Activated naive CD8-positive, alpha-beta T cell treated with anti-CD3 and anti-CD28 coated beads for 36 hours (primary cell): ENCODE results near the gene SYT2. TPM values are rescaled to one million over a fixed set of nuclear protein-coding genes. Genes with fewer than 3 reads are reported as not detected.

ENCODE experiments used
- DNase-seq: peaks from one replicate; pipeline ENCODE4 v3.0.0; 2021
- H3K27ac Mint-ChIP-seq: one replicate; pipeline ENCODE4 v1.8.0; 2022; ENCODE audit warnings: mild to moderate bottlenecking, moderate library complexity, mixed read lengths
- H3K27me3 Mint-ChIP-seq: one replicate; pipeline ENCODE4 v1.8.0; 2022; ENCODE audit warnings: mild to moderate bottlenecking, mixed read lengths
- H3K36me3 Mint-ChIP-seq: one replicate; pipeline ENCODE4 v1.8.0; 2021; ENCODE audit warnings: mild to moderate bottlenecking, mixed read lengths
- H3K4me1 Mint-ChIP-seq: one replicate; pipeline ENCODE4 v1.8.0; 2021; ENCODE audit warnings: mixed read lengths
- H3K4me3 Mint-ChIP-seq: one replicate; pipeline ENCODE4 v1.8.0; 2022; ENCODE audit warnings: mild to moderate bottlenecking, moderate library complexity, mixed read lengths
- H3K9me3 Mint-ChIP-seq: one replicate; pipeline ENCODE4 v1.8.0; 2022; ENCODE audit warnings: mixed read lengths
- total RNA-seq, 2 experiments: library from RNA; stranded (reverse); gene quantifications; one replicate each; pipeline ENCODE4 v1.2.3, GENCODE V29; 2021

SYT2 gene
- total RNA-seq, 2 experiments from 2014 or later, result not detected

GRCh38 chr1:202673531-202673930 is 36.7 kb downstream of the SYT2 start:
- peaks cover 11% of the 10 kb centered on the region for H3K9me3 Mint-ChIP-seq
- H3K27ac Mint-ChIP-seq, result no peak overlapping the region
- DNase-seq, result no peak
- no peak overlapping the region for H3K4me3 Mint-ChIP-seq
- H3K27me3 Mint-ChIP-seq, result peaks cover 9% of the 10 kb centered on the region
- peaks cover 2% of the 10 kb centered on the region for H3K36me3 Mint-ChIP-seq
- H3K4me1 Mint-ChIP-seq, result no peaks in the 10 kb centered on the region

- no peaks in the 10 kb centered on the region for H3K4me1 Mint-ChIP-seq
- H3K27me3 Mint-ChIP-seq, result peaks cover 5% of the 10 kb centered on the region
- H3K27ac Mint-ChIP-seq, result no peak overlapping the region
- no peaks in the 10 kb centered on the region for H3K36me3 Mint-ChIP-seq
- H3K9me3 Mint-ChIP-seq, result peaks cover 2% of the 10 kb centered on the region
- DNase-seq, result no peak
- no peak overlapping the region for H3K4me3 Mint-ChIP-seq
These were observed 38.9 kb downstream of the SYT2 start for GRCh38 chr1:202671399-202671798.

- Mint-ChIP-seq H3K4me3 (no peak overlapping the region), H3K36me3 (no peaks in the 10 kb centered on the region)
These were observed 44.8 kb downstream of the SYT2 start for GRCh38 chr1:202665417-202665816.

DNA sequence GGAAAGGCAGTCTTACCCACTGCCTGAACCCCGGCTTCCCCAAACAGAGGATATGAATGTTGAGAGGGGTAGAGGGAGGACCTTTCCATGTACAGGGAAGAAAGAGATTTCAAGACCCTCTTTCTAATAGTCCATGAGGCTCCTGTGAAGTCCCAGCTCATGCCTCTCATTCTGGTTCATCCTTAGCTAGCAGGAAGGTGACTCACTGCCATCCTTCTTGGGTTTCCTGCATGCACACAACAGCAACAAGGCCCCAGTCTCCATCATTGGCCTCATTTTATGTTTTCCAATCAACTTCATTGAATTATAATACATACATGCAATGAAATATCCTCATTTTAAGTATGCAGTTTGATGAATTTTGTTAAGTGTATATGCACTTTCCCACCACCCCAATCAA is 46.2 kb downstream of the SYT2 start:
- DNase-seq, result no peak
- Mint-ChIP-seq H3K4me1 (no peaks in the 10 kb centered on the region), H3K27ac (no peak overlapping the region), H3K9me3 (no peaks in the 10 kb centered on the region), H3K4me3 (no peak overlapping the region), H3K36me3 (no peaks in the 10 kb centered on the region), H3K27me3 (peaks cover 13% of the 10 kb centered on the region)

More at GRCh38 chr1:202665417-202665816, 44.8 kb downstream of the SYT2 start:
- no peak for DNase-seq
- H3K27me3 Mint-ChIP-seq, result peaks cover 13% of the 10 kb centered on the region
- H3K9me3 Mint-ChIP-seq, result no peaks in the 10 kb centered on the region
- no peak overlapping the region for H3K27ac Mint-ChIP-seq
- no peaks in the 10 kb centered on the region for H3K4me1 Mint-ChIP-seq

DNA sequence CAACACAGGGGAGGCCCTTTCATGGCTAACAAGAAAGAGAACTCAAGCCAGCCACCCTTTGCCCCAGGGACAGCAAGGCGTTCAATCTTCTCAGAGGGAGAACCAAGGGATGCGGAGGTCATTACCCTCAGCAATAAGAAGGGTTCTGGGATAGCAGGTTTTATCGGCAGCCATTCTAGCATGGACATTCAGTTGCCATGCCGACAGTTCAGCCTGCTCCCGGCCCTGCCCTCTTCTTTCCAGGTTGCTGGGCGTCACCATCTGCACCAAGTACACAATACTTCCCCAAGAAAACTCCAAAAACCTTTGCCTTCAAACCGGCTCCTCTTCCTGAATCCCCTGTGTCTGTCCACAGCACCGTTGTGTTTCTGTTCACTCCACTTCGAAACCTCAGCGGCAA is 47.1 kb downstream of the SYT2 start:
- DNase-seq, result no peak
- Mint-ChIP-seq H3K27me3 (peaks cover 13% of the 10 kb centered on the region), H3K4me1 (no peaks in the 10 kb centered on the region), H3K4me3 (no peak overlapping the region), H3K27ac (no peak overlapping the region), H3K9me3 (no peaks in the 10 kb centered on the region), H3K36me3 (no peaks in the 10 kb centered on the region)

GRCh38 chr1:202662081-202662480 is 48.2 kb downstream of the SYT2 start:
- H3K27ac Mint-ChIP-seq, result no peak overlapping the region

GRCh38 chr1:202661136-202661845 is 49.0 kb downstream of the SYT2 start:
- no peak for DNase-seq
- Mint-ChIP-seq H3K4me3 (no peak overlapping the region), H3K4me1 (no peaks in the 10 kb centered on the region), H3K36me3 (no peaks in the 10 kb centered on the region), H3K27ac (no peak overlapping the region), H3K9me3 (no peaks in the 10 kb centered on the region), H3K27me3 (peaks cover 20% of the 10 kb centered on the region)

More at GRCh38 chr1:202662081-202662480, 48.2 kb downstream of the SYT2 start:
- Mint-ChIP-seq H3K27me3 (peaks cover 16% of the 10 kb centered on the region), H3K4me1 (no peaks in the 10 kb centered on the region), H3K4me3 (no peak overlapping the region), H3K36me3 (no peaks in the 10 kb centered on the region), H3K9me3 (no peaks in the 10 kb centered on the region)
- no peak for DNase-seq

GRCh38 chr1:202659974-202660373 is 50.3 kb downstream of the SYT2 start:
- DNase-seq, result no peak
- Mint-ChIP-seq H3K9me3 (no peaks in the 10 kb centered on the region), H3K27me3 (peaks cover 25% of the 10 kb centered on the region), H3K4me3 (no peak overlapping the region), H3K36me3 (no peaks in the 10 kb centered on the region), H3K27ac (no peak overlapping the region), H3K4me1 (no peaks in the 10 kb centered on the region)

DNA sequence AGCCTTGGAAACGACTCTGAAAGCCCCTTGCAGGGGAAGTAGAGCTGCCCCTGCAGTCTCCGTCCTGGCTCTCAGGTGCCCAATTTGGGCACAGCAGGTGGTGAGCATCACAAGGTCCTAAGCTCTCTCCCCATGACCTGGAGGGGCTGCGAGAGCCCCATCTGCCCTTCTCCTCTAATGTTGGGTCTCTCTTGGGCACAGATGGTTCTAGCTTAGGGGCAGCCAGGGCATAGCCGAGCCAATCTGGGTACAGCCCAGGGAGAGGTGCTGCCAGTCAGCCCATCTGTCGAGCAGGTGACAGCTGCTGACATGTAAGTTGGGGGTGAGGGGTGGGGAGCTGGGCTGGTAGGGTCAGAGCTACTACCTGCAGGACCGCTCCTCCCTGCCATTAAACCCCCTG is 50.7 kb downstream of the SYT2 start:
- Mint-ChIP-seq H3K9me3 (no peaks in the 10 kb centered on the region), H3K27ac (no peak overlapping the region), H3K27me3 (peaks cover 22% of the 10 kb centered on the region), H3K36me3 (no peaks in the 10 kb centered on the region), H3K4me3 (no peak overlapping the region), H3K4me1 (no peaks in the 10 kb centered on the region)
- DNase-seq, result no peak

DNA sequence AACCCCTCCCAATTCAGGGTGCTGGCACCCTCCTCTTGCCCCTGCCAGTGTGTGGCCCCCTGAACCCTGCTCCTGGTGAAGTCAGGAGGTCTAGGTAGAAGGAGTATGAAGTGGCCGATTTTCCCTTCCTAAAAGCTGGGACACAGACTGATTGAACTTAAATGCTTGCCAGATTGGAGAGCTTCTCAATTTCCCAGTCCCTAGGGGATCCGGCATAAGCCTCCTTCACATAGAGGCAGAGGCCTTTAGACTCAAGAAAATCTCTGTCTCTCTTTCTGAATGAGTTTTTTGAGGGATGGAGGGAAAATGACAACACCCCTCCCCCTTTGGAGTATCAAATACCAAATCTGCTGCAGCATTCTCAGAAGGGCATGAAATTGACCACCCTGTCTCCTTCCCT is 51.5 kb downstream of the SYT2 start:
- H3K4me3 Mint-ChIP-seq, result no peak overlapping the region
- no peaks in the 10 kb centered on the region for H3K36me3 Mint-ChIP-seq
- no peaks in the 10 kb centered on the region for H3K4me1 Mint-ChIP-seq

DNA sequence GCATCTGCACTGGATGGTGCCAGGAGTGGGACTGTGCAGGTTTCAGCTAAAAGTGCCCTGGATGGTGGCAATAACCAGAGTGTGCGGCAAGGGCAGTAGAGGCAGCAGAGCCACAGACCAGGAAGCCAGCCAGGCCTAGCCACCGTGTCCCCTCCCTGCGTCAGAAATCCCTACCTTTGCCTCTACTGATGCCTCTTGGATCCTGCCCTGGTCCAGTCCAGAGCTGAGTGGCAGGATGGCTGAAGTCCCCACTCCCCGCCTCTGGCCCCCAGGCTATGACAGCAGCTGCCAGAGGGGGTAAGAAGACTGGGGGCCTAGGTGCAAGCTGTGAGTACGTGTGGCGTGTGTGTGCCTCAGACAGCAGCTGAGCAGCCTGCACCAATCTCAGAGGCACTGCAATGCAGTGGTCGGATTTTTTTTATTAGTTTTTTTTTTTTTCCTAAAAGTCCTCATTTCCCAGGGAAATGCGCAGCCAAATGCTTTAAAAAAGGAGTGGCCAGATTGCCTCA is 51.9 kb downstream of the SYT2 start:
- H3K36me3 Mint-ChIP-seq, result no peaks in the 10 kb centered on the region
- peaks cover 17% of the 10 kb centered on the region for H3K27me3 Mint-ChIP-seq
- H3K4me1 Mint-ChIP-seq, result no peaks in the 10 kb centered on the region

More for the DNA sequence above, 51.5 kb downstream of the SYT2 start:
- Mint-ChIP-seq H3K9me3 (no peaks in the 10 kb centered on the region), H3K27me3 (peaks cover 21% of the 10 kb centered on the region), H3K27ac (no peak overlapping the region)
- DNase-seq, result no peak

GRCh38 chr1:202656951-202657646 is 53.2 kb downstream of the SYT2 start:
- no peaks in the 10 kb centered on the region for H3K36me3 Mint-ChIP-seq
- H3K9me3 Mint-ChIP-seq, result no peaks in the 10 kb centered on the region
- no peaks in the 10 kb centered on the region for H3K4me1 Mint-ChIP-seq
- no peak overlapping the region for H3K27ac Mint-ChIP-seq
- H3K27me3 Mint-ChIP-seq, result peaks cover 11% of the 10 kb centered on the region
- DNase-seq, result no peak
- H3K4me3 Mint-ChIP-seq, result no peak overlapping the region

More for the DNA sequence above, 51.9 kb downstream of the SYT2 start:
- Mint-ChIP-seq H3K9me3 (no peaks in the 10 kb centered on the region), H3K4me3 (no peak overlapping the region), H3K27ac (no peak overlapping the region)
- no peak for DNase-seq

GRCh38 chr1:202656057-202656456 is 54.2 kb downstream of the SYT2 start:
- H3K4me3 Mint-ChIP-seq, result no peak overlapping the region
- no peaks in the 10 kb centered on the region for H3K9me3 Mint-ChIP-seq
- no peak overlapping the region for H3K27ac Mint-ChIP-seq
- peaks cover 20% of the 10 kb centered on the region for H3K27me3 Mint-ChIP-seq
- H3K4me1 Mint-ChIP-seq, result no peaks in the 10 kb centered on the region
- no peaks in the 10 kb centered on the region for H3K36me3 Mint-ChIP-seq
- no peak for DNase-seq

GRCh38 chr1:202654079-202654478 is 56.2 kb downstream of the SYT2 start:
- no peaks in the 10 kb centered on the region for H3K36me3 Mint-ChIP-seq
- H3K27me3 Mint-ChIP-seq, result peaks cover 28% of the 10 kb centered on the region
- H3K4me3 Mint-ChIP-seq, result no peak overlapping the region
- H3K4me1 Mint-ChIP-seq, result no peaks in the 10 kb centered on the region
- no peak for DNase-seq
- H3K9me3 Mint-ChIP-seq, result no peaks in the 10 kb centered on the region
- no peak overlapping the region for H3K27ac Mint-ChIP-seq

- Mint-ChIP-seq H3K36me3 (no peaks in the 10 kb centered on the region), H3K4me3 (no peak overlapping the region), H3K27me3 (peaks cover 47% of the 10 kb centered on the region), H3K9me3 (no peaks in the 10 kb centered on the region), H3K27ac (no peak overlapping the region), H3K4me1 (no peaks in the 10 kb centered on the region)
- DNase-seq, result no peak
These were observed 60.5 kb downstream of the SYT2 start for GRCh38 chr1:202649553-202650392.
